HuH-7 (cell line): Measurements from ENCODE around the gene AGR3.

Experiments
- DNase-seq: peaks from one replicate; pipeline ENCODE4 v3.0.0; 2011; ENCODE audit warnings: low spot score

AGR3 gene

GRCh38 chr7:16881844-16882243 lies at the start of gene AGR3:
Gene AGR3, minus strand, starts transcription at chr7:16881983. Its CDS starts 3,365 bp downstream, at chr7:16878618.
- no peak for DNase-seq

GRCh38 chr7:16930946-16931345 lies 49.2 kb upstream of the AGR3 start:
- DNase-seq = no peak

GRCh38 chr7:16929146-16929762 lies 47.5 kb upstream of the AGR3 start:
- DNase-seq = no peak

- no peak for DNase-seq
These were observed 45.1 kb upstream of the AGR3 start for GRCh38 chr7:16926861-16927260.

- DNase-seq = no peak
These were observed 44.5 kb upstream of the AGR3 start for GRCh38 chr7:16926283-16926682.

- DNase-seq = no peak
These were observed 43.8 kb upstream of the AGR3 start for GRCh38 chr7:16925609-16926008.

- DNase-seq = no peak
These were observed 41.2 kb upstream of the AGR3 start for GRCh38 chr7:16923019-16923418.

GRCh38 chr7:16921644-16922257 lies 40.0 kb upstream of the AGR3 start:
- no peak for DNase-seq

GRCh38 chr7:16921151-16921550 lies 39.4 kb upstream of the AGR3 start:
- no peak for DNase-seq

GRCh38 chr7:16919440-16919839 lies 37.7 kb upstream of the AGR3 start:
- DNase-seq = no peak

GRCh38 chr7:16918288-16918895 lies 36.6 kb upstream of the AGR3 start:
- no peak for DNase-seq

- DNase-seq = no peak
These were observed 35.0 kb upstream of the AGR3 start for GRCh38 chr7:16916738-16917137.

GRCh38 chr7:16916105-16916639 lies 34.4 kb upstream of the AGR3 start:
- no peak for DNase-seq

GRCh38 chr7:16915405-16915804 lies 33.6 kb upstream of the AGR3 start:
- DNase-seq = no peak

GRCh38 chr7:16914771-16915170 lies 33.0 kb upstream of the AGR3 start:
- DNase-seq = peak; percentile 43

- DNase-seq = no peak
These were observed 31.9 kb upstream of the AGR3 start for GRCh38 chr7:16913643-16914042.

GRCh38 chr7:16912540-16912939 lies 30.8 kb upstream of the AGR3 start:
- no peak for DNase-seq

- no peak for DNase-seq
These were observed 26.8 kb upstream of the AGR3 start for GRCh38 chr7:16908561-16908960.

- DNase-seq = no peak
These were observed 23.7 kb upstream of the AGR3 start for GRCh38 chr7:16905300-16906044.

GRCh38 chr7:16904076-16904475 lies 22.3 kb upstream of the AGR3 start:
- no peak for DNase-seq

GRCh38 chr7:16900209-16900768 lies 18.5 kb upstream of the AGR3 start:
- DNase-seq = no peak

- no peak for DNase-seq
These were observed 10.3 kb upstream of the AGR3 start for GRCh38 chr7:16891874-16892643.
